Cerebellar cortex (tissue), 1 donor: Measurements from ENCODE around the gene CHSY1.

Experiments used
- DNase-seq: peaks from one replicate; pipeline ENCODE4 v3.0.0-alpha.2; 2015; ENCODE audit warnings: low spot score

Gene CHSY1

DNA sequence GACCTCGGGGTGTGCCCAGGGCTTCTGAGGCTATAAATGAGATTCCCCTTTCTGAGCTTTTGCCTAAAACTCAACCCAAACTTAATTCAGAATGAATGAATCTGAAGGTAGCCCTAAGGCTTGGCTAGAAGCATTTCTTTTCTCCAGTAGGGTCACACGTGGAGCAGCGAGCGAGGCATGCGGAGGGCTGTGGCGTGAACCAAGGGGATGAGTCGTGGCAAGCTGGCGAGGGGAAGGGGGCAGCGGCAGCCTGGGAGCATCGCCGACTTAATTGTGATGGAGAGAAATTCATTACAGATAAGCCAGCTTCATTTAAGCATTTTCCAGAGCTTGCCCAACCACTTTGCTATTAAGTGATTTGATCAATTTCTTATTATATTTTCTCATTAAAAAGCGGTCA lies 79.9 kb downstream of the CHSY1 start:
- no peak for DNase-seq

DNA sequence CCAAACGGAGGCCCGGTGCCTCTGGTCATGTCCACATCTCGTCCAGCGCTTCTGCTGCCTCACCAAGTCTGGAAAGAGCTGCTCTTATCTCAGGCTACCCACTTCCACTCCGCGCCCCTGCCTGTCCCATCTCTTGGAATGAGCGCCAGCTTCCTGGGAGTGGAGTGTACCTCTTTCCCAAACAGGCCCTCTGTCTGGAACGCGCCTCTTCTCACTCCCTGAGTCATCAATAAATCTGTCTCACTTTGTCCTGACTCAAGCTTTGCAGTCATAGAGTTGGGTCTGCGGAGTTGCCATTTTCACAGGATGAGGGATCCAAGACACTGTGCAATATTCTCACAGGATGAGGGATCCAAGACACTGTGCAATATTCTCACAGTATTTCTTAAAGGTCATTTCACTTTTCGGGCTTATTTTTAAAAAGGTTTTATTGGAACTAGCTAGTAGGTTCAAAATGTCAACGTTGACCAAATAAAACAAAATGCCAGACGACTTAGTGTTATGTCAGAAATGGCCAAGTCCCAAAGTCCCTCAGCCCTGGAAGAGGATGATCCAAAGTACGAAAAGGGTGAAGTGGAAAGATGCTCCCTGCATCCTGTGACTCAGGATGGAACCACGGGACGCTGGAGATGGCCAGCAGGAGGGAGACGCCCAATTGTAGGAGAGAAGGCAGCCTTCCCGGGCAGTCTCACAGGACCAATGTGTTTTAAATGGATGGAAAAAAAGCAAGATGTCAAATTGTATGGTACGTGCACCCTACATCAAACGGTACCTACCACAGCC lies 81.1 kb downstream of the CHSY1 start:
- DNase-seq, result no peak

DNA sequence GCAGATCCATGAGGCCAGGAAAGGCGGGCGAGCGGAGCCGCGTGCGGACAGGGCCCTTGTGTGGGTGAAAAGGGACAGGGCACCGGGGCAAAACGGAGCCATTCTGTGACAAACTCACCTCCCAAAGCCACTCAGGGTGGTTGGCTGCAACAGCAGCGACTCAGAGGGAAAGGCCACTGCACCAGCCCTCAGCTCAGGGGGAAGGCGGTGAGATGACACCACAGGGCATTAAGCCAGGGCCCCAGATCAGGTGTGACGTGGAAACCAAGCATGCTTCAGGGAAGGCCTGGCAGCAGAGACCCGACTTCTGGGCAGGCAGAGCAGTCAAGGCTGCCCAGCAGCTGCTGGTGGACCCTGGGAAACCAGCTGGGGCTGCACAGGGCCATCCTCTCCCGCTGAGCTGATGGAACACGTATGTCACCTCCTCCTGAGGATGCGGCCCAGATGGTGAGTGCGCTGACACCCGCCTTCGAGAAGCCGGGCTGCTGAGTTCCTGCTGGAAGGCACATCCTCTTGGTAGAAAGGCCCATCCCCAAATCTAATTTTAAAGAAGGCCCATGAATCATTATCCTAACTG lies 82.3 kb downstream of the CHSY1 start:
- DNase-seq, result no peak

DNA sequence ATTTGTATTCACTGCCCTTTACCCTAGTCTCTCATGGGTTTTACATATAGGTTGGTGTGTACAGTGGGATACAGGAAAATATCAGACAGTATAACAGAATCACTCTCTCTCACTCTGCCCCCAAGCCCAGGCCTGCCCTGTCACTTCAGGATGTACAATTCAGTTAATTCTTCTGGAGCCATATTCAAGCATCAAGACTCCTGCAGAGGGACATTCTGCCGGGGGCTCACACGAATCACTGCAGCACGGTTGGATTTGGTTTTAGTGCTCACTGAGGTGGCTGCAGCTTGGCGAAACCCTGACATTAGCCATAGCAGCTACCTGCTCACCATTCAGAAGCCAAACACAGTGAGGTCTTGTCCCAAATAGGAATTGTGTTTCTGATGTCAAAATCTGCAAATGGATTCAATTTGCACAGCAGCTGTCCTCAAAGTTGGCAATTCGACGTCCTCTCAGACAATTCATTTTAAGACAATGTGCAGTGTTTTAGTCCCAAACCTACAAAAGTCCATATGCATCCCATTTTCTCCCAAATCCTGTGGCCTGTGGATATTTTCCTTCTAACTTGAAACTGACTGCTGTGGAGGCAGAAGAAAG lies 82.9 kb downstream of the CHSY1 start:
- no peak for DNase-seq

DNA sequence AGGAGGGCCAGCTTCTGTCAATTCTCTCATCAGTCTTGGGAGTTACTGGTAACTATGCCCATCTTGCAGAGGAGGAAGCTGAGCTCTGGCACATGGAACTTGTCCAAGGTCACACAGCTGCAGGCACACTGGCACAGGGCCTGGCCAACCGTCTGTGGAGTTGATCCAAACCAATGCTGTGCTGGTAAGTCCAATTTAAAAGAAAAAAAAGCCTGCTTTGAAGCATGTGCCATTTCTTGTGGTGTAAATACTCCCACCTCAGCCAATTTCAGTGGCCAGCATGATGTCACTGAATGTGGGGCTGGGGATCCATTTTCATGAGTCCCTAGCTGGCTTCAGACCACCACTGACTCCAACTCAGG lies 83.4 kb downstream of the CHSY1 start:
- no peak for DNase-seq

DNA sequence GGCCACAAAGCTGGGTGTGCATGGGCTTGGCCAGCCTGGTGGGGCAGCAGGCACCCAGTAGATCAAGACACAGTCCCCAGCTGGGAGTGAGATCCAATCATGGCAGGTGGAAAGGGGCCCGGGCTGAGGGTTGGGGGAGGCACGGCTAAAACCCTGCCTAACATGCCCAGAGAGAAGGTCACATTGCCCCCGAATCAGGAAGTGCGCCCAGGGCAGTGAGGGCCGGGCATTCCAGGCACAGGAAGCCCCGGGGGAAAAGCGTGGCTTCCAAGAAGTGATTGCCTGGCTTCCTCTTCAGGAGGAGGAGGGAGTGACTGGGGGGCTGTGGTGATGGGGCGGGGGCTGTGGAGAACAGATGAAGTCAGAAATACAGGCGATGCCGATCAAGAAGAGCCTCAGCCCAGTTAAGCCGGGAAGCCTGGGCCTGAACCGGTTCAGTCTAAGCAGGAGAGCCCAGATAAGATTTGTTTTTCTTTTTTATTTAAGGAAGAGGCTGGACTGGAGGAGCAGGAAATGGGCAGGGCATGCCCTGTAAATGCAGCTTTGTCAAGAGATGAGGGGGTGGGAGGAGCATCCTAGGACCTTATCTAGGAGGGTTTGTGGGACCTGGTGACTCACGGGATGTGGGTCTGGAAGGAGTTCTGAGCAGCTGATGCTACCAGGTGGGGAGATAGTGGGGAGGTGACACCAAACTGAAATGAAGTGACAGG lies 83.9 kb downstream of the CHSY1 start:
- no peak for DNase-seq

DNA sequence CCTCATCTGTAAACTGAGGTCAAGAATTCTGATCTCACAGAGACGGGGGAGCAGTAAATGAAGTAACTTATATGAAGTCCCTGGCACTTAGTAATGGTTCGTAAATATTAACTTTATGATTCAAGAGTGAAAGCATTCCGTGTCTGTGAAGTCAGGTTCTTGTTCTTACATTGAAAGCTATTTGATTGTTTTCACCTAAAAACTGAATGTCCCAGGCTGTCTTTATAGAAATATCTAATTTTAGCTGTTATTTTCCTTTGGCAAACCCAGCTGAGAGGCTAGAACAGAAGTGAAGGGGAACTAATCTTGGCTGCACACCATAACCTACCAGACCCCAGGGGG lies 84.5 kb downstream of the CHSY1 start:
- no peak for DNase-seq

DNA sequence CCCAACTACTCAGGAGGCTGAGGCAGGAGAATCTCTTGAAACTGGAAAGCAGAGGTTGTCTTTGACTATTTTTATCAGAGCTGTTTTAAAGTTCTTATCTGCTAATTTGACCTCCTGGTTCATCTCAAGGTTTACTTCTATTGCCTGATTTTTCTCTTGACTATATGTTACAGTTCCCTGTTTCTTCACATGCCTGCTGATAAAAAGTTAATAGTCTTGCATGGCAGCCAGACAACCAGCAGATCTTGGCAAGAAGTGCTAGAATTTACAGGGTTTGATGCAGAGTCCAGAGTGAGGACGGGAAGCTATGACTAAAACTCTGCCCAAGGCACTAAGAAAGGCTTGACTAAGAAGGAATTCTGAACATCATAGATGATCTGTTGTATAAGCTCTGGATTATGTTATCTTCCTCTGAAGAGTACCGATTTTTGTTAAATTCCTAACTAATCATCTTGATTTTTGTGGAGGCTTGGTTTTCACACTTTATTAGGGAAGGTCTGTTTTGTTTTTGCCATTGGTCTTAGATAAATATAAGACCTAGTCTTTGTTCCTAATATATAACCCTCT lies 85.9 kb downstream of the CHSY1 start:
- DNase-seq, result no peak

DNA sequence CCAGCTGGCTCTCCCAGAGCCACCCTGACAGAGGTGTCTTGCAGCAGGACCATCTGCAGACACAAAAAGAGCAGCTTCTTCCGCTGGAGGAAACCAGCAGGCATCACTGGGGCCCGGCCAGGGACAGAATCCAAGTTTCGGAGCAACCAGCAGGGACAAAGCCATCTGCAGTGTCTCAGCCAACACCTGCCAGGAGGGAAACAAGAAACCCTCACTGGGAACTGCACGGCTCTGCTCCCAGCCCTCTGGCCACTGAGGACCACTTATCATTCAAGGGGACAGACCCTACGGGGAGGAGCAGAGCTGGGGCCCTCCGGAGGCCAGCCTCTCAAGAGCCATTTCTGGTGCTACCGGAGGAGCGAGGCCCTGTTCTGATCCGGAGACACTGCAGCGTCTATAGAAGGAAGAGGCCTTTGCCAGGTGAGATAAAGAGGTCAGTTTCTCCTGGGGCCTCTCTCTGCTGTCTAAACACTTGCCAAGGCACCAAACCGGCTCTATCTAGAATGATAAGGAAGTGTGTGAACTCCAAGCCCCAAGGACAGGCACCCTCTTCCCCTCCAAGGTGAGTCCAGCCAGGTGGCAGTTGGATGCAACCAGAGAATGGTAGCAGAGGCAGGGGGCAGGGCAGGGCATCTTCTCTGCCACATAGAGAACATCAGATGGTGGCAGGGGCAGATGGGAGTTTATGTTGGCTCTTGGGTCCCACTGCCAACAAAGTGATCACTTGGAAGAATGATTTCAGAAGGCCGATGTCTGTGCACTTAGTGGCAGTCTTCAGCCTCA lies 89.0 kb downstream of the CHSY1 start:
- DNase-seq, result peak; percentile 90

DNA sequence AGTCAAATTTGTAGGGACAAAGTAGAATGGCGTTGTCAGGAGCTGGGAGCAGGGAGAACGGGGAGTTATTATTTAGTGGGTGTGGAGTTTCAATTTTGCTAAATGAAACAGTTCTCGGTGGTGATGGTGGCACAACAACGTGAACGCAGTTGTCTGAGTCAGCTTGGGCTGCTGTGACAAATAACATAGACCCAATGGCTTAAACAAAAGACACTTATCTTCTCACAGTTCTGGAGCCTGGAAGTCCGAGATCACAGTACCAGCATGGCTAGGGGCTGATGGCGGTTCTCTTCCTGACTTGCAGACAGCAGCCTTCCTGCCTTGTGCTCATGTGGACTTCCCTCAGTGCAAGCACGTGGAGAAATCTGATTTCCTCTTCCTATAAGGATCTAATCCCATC lies 90.2 kb downstream of the CHSY1 start:
- no peak for DNase-seq

DNA sequence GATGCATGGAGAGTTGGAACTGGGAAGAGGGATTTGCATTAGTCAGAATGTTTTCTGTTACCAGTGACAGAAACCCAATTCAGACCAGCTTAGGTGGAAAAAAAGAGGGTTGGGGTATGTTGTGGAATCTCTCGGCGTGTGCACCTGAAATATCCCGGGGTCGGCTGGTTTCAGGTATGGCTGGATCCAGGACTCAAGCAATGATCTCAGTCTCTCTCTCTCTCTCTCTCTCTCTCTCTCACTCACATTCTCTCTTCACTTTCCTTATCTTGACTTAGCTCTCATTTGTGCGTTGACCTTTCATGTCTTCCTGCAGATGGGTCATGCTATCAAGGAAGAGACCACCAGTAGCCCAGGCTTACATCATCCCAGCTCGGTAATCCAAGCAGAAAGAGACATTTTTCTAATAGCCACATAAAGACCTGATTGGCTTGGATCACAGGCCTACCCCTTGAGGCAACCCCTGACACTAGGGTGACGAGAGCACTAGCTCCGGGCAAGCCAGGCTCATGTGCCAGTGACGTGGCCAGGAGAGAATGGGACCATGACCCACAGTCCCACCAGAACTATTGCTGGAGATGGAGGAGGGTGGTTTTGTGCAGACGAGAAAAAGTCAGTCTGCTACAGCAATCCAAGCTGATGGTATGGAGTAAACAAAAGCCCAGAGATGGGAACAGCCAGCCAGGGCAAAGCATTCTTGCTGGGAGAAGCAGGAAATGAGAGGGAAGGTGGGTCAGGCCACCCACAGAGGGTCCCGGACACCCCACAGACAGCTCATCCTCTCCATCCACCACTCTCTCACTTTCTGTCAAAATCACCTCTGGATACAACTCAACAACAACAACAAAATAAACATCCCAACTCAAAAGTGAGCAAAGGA lies 91.7 kb downstream of the CHSY1 start:
- DNase-seq, result no peak

DNA sequence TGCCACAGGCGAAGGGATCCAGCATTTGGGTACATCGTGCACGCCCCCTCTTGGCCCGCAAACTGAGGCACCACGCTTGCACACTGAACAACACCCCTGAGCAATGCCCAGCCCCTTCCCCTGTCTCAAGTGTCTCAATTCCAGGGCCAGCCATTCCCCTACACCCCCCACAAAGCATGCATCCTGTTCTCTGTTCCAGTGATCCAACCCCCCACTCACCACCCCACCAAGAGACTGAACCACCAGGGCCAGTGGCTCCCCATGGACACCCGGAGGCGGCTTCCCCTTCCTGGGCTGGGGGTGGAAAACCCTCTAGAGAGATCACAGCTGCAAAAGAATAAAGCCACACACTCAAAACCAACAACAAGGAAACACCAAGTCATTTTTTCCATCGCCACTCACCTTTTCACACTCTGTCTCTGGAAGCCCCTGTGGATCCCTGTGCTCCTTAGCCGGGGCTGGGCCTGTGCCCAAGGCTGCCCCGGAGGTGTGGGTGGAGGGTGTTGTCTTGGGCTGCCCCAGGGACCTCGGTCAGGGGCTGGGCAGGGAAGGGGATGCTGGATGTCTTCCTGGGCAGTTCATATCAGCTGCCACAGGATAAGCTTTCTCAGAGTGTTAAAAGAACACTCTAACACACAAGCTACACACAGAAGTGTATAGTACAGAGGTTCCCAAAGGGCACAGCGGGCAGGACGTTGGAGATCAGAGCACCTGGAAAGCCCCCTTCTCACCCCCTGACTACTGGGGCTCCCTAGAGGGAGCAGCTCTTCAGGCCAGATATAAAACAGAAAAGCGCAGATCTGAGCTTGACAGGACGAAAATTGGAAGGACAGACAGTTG lies 92.5 kb downstream of the CHSY1 start:
- no peak for DNase-seq

DNA sequence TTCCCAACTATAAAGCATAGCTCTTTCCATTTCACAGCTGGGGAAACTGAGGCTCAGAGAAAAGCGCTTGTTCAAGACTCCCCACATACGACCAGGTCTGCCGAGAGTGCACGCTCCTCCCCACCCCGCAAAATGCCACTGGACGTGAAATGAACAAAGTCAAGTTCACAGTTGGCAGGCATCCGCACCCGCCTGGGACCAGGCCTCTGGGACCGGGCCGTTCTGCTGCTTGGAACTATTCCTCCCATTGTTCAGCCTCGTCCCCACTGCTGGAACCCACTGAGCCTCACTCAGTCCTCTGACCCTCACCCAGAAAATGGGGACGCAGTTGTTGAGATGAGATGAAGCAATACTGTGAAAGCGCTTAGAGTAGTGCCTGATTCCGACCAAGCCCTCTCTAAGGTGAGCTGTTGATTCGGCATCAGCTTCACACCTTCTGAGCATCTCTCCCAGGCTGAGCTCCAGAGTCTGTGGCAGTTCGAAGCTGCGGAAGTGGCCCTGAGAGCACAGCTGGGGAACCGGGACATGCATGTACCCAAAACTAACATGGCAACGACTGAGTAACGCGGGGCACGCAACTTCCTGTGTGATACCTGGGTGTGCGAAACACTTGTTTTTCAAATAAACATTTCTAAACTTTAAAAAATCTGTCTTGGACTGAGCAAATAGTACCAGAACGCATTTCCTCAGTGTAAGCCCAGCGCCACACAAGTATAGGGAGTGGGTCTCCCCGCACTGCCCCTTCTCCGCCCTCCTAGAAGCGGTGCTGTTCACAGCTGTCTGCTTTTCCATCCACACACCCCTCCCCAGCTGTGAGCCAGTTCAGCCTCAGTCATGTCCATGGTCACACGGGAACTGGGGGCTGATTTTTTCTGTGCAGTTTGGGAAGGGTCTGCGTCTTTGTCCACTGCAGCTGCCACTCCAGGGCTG lies 93.4 kb downstream of the CHSY1 start:
- DNase-seq, result no peak

DNA sequence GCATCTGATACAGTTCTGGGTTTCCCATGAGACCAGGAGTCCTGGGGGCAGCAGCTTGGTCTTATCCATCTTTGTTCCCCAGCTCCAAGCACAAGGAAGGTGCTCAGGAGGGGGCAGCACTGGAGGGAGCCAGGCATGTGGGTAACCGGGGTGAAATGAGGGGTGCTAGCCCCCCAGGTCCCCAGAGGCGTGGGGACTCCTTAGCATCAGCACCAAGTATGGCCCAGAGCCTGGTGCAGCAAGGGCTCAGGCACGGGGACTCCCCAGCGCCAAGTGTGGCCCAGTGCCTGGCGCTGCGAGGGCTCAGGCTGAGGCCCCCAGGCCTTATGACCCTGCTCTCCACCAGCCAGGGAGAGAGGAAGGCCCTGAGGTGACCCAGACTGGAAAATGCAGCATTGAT lies 94.1 kb downstream of the CHSY1 start:
- no peak for DNase-seq

DNA sequence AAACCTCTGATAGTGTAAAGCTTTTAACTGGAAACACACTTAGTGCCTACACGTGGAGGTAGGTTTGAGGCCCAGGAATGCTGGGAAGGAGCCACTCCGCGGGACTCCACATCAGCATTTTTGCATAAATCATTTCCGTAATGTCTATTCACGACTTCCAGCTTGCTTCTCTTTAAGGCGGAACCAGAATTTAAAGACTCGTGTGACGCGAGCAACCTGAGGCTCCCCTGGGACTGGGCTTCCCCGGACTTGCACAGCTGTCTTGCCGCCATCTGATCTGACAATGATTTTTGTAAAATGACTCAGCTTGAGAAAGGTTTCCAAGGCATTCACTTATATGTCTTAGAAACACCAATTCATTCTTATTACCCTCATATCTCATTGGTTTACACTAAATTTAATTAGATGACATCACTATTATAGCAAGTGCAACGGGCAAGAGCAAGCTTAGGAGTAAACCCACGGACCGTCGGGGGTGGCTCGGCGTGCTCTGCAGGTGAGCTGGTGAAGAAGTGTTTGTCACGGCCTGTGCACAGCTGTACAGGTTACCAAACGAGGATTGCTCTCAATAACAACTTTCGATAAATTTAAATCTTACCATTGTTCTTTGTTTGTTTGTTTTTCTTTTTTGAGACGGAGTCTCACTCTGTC lies 95.2 kb downstream of the CHSY1 start:
- no peak for DNase-seq

DNA sequence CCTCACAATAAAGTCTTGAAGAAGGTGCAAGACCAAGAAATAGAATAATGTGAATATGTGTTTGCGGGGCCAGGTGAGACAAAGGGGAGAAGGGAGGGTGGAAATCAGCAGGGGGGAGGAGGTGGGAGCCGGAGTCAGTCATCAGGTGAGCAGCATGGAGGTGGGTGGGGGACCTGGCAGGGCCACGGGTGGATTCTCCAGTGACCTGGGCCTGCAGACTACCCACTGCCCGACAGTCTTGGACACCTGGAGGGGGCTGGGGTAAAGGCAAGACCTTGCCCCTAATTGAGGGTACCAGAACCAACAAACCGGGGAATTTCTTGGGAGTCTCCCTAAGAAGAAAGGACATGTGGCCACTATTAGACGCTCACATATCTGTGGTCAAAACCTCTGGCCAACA lies 95.8 kb downstream of the CHSY1 start:
- no peak for DNase-seq

DNA sequence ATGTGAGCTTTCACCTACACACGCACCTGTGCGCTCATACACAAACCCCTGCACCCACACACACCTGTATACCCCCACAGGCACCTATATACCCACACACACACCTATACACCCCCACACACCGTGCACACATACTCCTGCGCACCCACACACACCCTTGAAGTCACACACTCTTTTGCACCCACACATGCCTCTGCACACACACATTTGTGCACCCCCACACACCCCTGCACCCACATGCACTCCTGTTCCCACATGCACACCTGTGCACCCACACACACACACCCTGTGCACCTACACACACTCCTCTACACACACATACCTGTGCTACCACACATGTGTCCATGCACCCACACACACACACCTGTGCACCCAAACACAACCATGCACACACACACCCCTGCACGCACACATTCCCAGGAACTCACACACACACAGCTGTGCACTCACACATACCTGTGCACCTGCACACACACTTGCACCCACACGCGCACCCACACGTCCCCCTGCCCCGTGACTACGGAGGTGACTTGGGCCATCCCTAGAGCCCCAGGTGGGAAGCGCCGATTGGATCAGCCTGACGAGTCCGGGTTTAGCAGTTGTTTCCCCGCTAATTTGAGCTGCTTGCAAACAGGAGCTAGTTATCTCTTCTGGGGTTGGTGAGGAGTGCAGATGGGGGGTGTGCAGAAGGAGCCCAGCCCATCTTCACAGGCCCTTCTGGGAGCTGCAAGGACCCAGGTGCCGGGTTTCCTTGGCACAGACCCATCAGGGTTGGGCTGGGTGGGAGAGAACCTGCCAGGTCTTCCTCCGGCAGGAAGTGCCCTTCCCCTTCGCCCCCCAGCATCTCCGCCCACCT lies 97.8 kb downstream of the CHSY1 start:
- DNase-seq, result no peak

DNA sequence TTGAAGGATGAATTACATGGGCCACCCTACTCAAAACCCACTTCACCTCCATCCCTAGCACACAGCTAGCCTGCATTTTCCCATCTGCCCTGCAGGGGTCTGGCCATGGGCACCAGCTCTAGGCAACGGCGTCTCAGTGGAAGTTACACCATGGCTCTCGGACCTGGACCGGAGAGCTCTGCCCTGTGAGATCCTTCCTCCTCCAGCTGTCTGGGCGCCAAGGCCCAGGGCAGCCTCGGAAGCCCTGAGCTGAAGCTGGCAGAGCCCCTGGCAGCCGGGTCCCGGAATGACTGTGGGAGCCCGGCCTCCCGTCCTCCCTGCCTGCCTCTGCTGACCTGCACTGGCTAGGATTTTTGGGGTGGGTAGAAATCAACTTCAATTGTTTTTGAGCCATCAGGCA lies 98.9 kb downstream of the CHSY1 start:
- no peak for DNase-seq
